GM12872 (cell line): ENCODE measurements around the gene TBL1X.

Experiments
- CTCF ChIP-seq: IDR thresholded peaks from 3 replicates; pipeline ENCODE4 v1.5.1; 2011; ENCODE audit warnings: low read depth, mild to moderate bottlenecking, low read length, moderate library complexity; ENCODE audit not compliant: insufficient read depth

Gene TBL1X

GRCh38 chrX:9503261-9503660 is 38.4 kb downstream of the TBL1X start:
- TF ChIP-seq CTCF = no peak

- no peak for TF ChIP-seq CTCF
Measured at GRCh38 chrX:9510366-9510765, 45.5 kb downstream of the TBL1X start.

GRCh38 chrX:9510980-9511379 is 46.1 kb downstream of the TBL1X start:
- no peak for TF ChIP-seq CTCF

- TF ChIP-seq CTCF = no peak
Measured at GRCh38 chrX:9515489-9515888, 50.6 kb downstream of the TBL1X start.

- TF ChIP-seq CTCF = no peak
Measured at GRCh38 chrX:9515973-9516538, 51.2 kb downstream of the TBL1X start.

GRCh38 chrX:9516635-9517034 is 51.8 kb downstream of the TBL1X start:
- no peak for TF ChIP-seq CTCF

- no peak for TF ChIP-seq CTCF
Measured at GRCh38 chrX:9518051-9518450, 53.2 kb downstream of the TBL1X start.
